GM18505 (cell line): Measurements from ENCODE around the gene TENM4.

Experiments used
- ATAC-seq: cut with Tn5 transposase; IDR thresholded peaks from one replicate; pipeline ENCODE4 v1.9.1; 2021; ENCODE audit not compliant: unreplicated experiment
- POLR2A ChIP-seq: IDR thresholded peaks from 4 replicates; pipeline ENCODE4 v1.6.1; 2011; ENCODE audit warnings: borderline replicate concordance; ENCODE audit not compliant: insufficient read depth, insufficient read length; ENCODE audit errors: extremely low read depth

TENM4 gene

GRCh38 chr11:78715639-78716311, 725.1 kb downstream of the TENM4 start:
- TF ChIP-seq POLR2A = no peak
- ATAC-seq = peak; percentile 76

GRCh38 chr11:78714539-78714938, 726.3 kb downstream of the TENM4 start:
- no peak for TF ChIP-seq POLR2A
- ATAC-seq = no peak

- ATAC-seq = no peak
- no peak for TF ChIP-seq POLR2A
These were observed 729.1 kb downstream of the TENM4 start for GRCh38 chr11:78711735-78712134.

- no peak for TF ChIP-seq POLR2A
These were observed 730.4 kb downstream of the TENM4 start for GRCh38 chr11:78710417-78710816.

GRCh38 chr11:78708388-78708787, 732.4 kb downstream of the TENM4 start:
- ATAC-seq = no peak
- no peak for TF ChIP-seq POLR2A

More at GRCh38 chr11:78710417-78710816, 730.4 kb downstream of the TENM4 start:
- ATAC-seq = no peak

- TF ChIP-seq POLR2A = no peak
- no peak for ATAC-seq
These were observed 734.3 kb downstream of the TENM4 start for GRCh38 chr11:78706551-78706950.

- ATAC-seq = no peak
These were observed 736.0 kb downstream of the TENM4 start for GRCh38 chr11:78704811-78705210.

GRCh38 chr11:78699609-78700135, 741.2 kb downstream of the TENM4 start:
- ATAC-seq = no peak
- no peak for TF ChIP-seq POLR2A

More at GRCh38 chr11:78704811-78705210, 736.0 kb downstream of the TENM4 start:
- TF ChIP-seq POLR2A = no peak

GRCh38 chr11:78698612-78699011, 742.2 kb downstream of the TENM4 start:
- no peak for TF ChIP-seq POLR2A
- no peak for ATAC-seq

- no peak for TF ChIP-seq POLR2A
- no peak for ATAC-seq
These were observed 744.7 kb downstream of the TENM4 start for GRCh38 chr11:78696177-78696576.

GRCh38 chr11:78694152-78694551, 746.7 kb downstream of the TENM4 start:
- ATAC-seq = no peak
- no peak for TF ChIP-seq POLR2A

GRCh38 chr11:78691215-78691614, 749.6 kb downstream of the TENM4 start:
- ATAC-seq = no peak
- no peak for TF ChIP-seq POLR2A

- no peak for TF ChIP-seq POLR2A
- no peak for ATAC-seq
These were observed 750.4 kb downstream of the TENM4 start for GRCh38 chr11:78690352-78690987.

GRCh38 chr11:78689585-78690153, 751.2 kb downstream of the TENM4 start:
- TF ChIP-seq POLR2A = no peak
- ATAC-seq = no peak
